ENCODE data around the gene PIEZO2.

- no peak for TF ChIP-seq POLR2AphosphoS5 (IDR thresholded peaks at IDR 0.05; ENCODE audit: borderline replicate concordance, low read depth, low read length)
- no peak for TF ChIP-seq EZH2 (IDR thresholded peaks at IDR 0.05)
Measured at GRCh38 chr18:10680271-10680596, 469.1 kb downstream of the PIEZO2 start.

All from SK-N-MC (cell line).